ENCODE measurements around the gene ADIPOR1.
A peak's percentile ranks its signal among the peaks of the same experiment; 100 is the strongest.
"Not testable (repeated sequence)": the region's sequence is repeated elsewhere in the genome, so short reads cannot be mapped to it uniquely, and the experiment has no call there.

Gene ADIPOR1

GRCh38 chr1:202935844-202936243 is 22.3 kb downstream of the ADIPOR1 start:
- no peak for DNase-seq

- DNase-seq = no peak
These were observed 23.4 kb downstream of the ADIPOR1 start for GRCh38 chr1:202934755-202935154.

- no peak for DNase-seq
These were observed 25.6 kb downstream of the ADIPOR1 start for GRCh38 chr1:202932476-202932875.

GRCh38 chr1:202926581-202927491 is 31.3 kb downstream of the ADIPOR1 start, which contains the start of gene KLHL12:
Gene KLHL12, minus strand, starts transcription at chr1:202927234. Its CDS starts 2,072 bp downstream, at chr1:202925162.
- peak; percentile 96 for DNase-seq

- DNase-seq = no peak
These were observed 34.6 kb downstream of the ADIPOR1 start for GRCh38 chr1:202923533-202923932.

GRCh38 chr1:202919615-202920014 is 38.5 kb downstream of the ADIPOR1 start:
- DNase-seq = no peak

- no peak for DNase-seq
These were observed 43.0 kb downstream of the ADIPOR1 start for GRCh38 chr1:202915146-202915545.

GRCh38 chr1:202912476-202912875 is 45.6 kb downstream of the ADIPOR1 start:
- not testable (repeated sequence) for DNase-seq

GRCh38 chr1:202909494-202909893 is 48.6 kb downstream of the ADIPOR1 start:
- DNase-seq = no peak

- no peak for DNase-seq
These were observed 49.1 kb downstream of the ADIPOR1 start for GRCh38 chr1:202908998-202909397.

- no peak for DNase-seq
These were observed 52.8 kb downstream of the ADIPOR1 start for GRCh38 chr1:202905331-202905730.

- DNase-seq = not testable (repeated sequence)
These were observed 54.3 kb downstream of the ADIPOR1 start for GRCh38 chr1:202903808-202904207.

- no peak for DNase-seq
These were observed 56.6 kb downstream of the ADIPOR1 start for GRCh38 chr1:202901555-202901954.

GRCh38 chr1:202892501-202892900 is 65.6 kb downstream of the ADIPOR1 start:
- DNase-seq = no peak

Data from KG1 (cell line).